ENCODE results near the gene FOXD2. TPM values are rescaled to one million over a fixed set of nuclear protein-coding genes. Genes with fewer than 3 reads are reported as not detected.

The FOXD2 gene
- 1.6 TPM in 2 replicates for total RNA-seq (2014; rRNA removed; shearing (Covaris generic); ENCODE audit: low replicate concordance)

GRCh38 chr1:47437447-47438164 lies at the start of gene FOXD2:
Gene FOXD2 (plus strand): TSS chr1:47438044. CDS start chr1:47438136, 92 bp downstream.
- peak; percentile 94 for DNase-seq (ENCODE audit: low read depth)
- in situ Hi-C loops (cut with HindIII; ENCODE audit: low pct_unique_long_range_greater_than_20kb, low sequenced_read_pairs): no loop called here

DNA sequence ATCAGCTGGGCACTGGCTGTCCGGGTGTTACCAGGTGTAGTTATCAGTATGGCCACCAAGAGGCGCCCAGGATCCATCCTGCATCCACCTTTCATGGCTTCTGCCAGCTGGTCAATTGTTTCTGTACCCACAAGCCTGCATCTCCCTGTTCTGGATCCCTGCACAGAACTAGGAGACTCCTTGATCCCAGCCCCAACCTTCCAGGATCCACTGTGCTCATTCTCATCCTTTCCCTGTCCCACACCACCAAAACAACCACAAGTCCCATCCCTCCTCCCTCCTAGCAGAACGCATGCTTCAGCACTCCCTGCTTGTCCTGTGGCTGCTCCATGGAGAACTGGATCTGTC lies 49.0 kb upstream of the FOXD2 start:
- DNase-seq (ENCODE audit: low read depth): peak; percentile 52
- in situ Hi-C loops (cut with HindIII; ENCODE audit: low pct_unique_long_range_greater_than_20kb, low sequenced_read_pairs): no loop called here

GRCh38 chr1:47389731-47390130 lies 48.1 kb upstream of the FOXD2 start:
- in situ Hi-C loops (cut with HindIII; ENCODE audit: low pct_unique_long_range_greater_than_20kb, low sequenced_read_pairs): no loop called here

DNA sequence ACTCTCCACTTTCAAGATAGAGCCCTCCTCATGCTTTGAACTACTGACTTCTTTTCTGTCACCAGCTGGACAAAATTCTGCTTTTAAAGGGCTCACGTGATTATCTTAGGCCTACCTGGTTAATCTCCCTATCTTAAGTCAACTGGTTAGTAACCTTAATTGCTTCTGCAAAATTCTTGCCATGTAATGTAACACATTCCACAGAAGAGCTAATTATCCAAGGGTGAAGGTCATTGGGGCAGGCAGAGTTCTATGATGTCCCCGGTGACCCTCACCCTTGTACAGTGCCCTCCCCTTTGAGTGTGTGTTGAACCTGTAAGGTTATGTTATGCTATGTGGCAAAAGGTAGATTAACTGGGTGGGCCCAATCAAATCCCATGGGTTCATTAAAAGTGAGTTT lies 47.0 kb upstream of the FOXD2 start:
- no peak for DNase-seq (ENCODE audit: low read depth)
- in situ Hi-C loops (cut with HindIII; ENCODE audit: low pct_unique_long_range_greater_than_20kb, low sequenced_read_pairs): no loop called here

More at GRCh38 chr1:47389731-47390130, 48.1 kb upstream of the FOXD2 start:
- no peak for DNase-seq (ENCODE audit: low read depth)

- DNase-seq (ENCODE audit: low read depth): no peak
- in situ Hi-C loops (cut with HindIII; ENCODE audit: low pct_unique_long_range_greater_than_20kb, low sequenced_read_pairs): no loop called here
These were observed 44.7 kb upstream of the FOXD2 start for GRCh38 chr1:47393141-47393540.

GRCh38 chr1:47395433-47395832 lies 42.4 kb upstream of the FOXD2 start:
- in situ Hi-C loops (cut with HindIII; ENCODE audit: low pct_unique_long_range_greater_than_20kb, low sequenced_read_pairs): no loop called here
- no peak for DNase-seq (ENCODE audit: low read depth)

DNA sequence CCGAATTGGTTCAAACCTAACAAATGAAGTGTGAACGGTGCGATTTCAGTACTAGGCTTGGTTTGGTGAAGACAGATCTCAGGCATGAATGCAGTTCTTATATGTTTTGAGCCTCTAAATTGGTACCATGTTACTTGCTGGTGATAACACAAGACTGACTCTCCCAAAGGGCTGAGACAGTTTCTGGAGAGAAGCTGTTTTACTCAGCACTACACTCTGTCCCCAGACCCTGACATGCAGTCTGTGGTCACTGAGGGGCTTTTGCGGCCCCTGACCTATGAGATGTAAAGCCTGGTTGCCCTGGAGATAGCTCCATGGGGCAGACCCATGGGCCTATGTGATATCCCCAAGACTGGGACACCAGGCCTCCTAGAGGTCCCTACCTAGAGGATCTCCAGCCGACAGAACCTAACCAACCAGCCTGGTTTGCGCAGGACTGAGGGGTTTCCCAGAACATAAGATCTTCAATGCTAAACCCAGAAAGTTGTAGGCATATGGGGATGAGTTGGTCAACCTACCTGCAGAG lies 41.1 kb upstream of the FOXD2 start:
- in situ Hi-C loops (cut with HindIII; ENCODE audit: low pct_unique_long_range_greater_than_20kb, low sequenced_read_pairs): no loop called here
- no peak for DNase-seq (ENCODE audit: low read depth)

DNA sequence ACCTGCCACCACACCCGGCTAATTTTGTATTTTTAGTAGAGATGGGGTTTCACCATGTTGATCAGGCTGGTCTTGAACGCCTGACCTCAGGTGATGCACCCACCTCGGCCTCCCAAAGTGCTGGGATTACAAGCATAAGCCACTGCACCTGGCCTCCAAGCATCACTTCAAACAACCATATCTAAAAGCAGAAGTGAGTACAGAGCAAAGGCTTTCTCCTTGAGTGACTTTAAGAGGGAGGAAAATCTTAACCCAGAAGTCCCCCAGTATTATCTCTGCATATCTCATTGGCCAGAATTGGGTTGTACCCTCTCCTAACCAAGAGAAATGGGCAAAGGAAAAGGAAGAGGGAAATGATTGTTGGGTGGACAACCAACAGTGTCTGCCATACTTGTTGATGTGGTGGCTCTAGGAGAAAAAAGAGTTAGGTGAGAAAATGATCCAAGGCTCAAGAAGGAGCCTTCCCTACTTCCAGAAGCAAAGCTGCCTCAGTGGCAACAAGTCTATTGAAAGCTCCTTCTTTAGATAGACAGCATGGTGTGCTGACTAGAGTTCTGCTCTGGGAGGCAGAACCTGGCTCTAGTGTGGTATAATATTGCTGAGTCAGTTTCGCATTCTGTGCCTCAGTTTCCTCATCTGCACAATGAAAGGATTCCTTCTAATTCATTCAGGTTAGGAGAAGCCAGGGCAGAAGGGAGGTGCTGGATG lies 38.6 kb upstream of the FOXD2 start:
- no peak for DNase-seq (ENCODE audit: low read depth)
- in situ Hi-C loops (cut with HindIII; ENCODE audit: low pct_unique_long_range_greater_than_20kb, low sequenced_read_pairs): no loop called here

- in situ Hi-C loops (cut with HindIII; ENCODE audit: low pct_unique_long_range_greater_than_20kb, low sequenced_read_pairs): no loop called here
- DNase-seq (ENCODE audit: low read depth): no peak
These were observed 38.0 kb upstream of the FOXD2 start for GRCh38 chr1:47399846-47400155.

DNA sequence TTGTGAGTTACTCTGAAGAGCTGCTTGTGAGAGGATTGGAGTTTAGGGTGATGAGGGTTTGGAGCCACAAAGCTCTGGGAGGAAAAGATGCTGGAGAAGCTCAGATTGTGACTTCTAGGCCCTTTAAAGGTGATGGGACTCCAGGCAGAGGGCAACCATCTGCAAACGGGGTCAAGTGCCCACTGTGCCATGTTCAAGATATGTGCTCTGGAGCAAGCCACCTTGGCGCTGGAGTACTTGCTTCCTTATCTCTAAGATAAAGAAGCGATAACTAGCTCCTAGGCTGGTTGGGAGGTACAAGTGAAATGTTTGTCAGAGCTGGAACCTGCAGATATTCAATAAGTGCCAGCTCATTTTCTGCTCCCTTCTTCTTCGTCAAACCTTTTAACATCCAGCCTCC lies 36.1 kb upstream of the FOXD2 start:
- in situ Hi-C loops (cut with HindIII; ENCODE audit: low pct_unique_long_range_greater_than_20kb, low sequenced_read_pairs): no loop called here
- no peak for DNase-seq (ENCODE audit: low read depth)

DNA sequence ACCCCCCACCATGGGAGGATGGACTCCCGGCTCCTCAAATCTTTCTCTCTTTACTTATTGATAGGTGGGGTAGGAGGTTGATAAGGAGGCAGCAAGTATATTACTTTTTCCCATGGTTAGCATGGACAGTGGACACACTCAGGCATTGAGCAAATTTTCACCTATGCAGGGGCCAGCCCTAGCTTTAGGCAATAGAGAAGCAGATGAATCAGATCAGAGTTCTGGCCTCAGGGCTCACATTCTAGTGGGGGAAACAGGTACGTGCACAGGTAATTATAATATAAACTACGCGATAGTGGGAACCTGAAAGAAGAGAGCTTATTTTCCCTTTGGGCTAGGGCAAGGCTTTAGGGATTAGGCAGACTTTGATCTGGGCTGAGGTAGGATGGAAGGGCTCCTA lies 35.3 kb upstream of the FOXD2 start:
- in situ Hi-C loops (cut with HindIII; ENCODE audit: low pct_unique_long_range_greater_than_20kb, low sequenced_read_pairs): no loop called here

GRCh38 chr1:47403321-47403910 lies 34.4 kb upstream of the FOXD2 start:
- in situ Hi-C loops (cut with HindIII; ENCODE audit: low pct_unique_long_range_greater_than_20kb, low sequenced_read_pairs): no loop called here
- no peak for DNase-seq (ENCODE audit: low read depth)

More for the DNA sequence above, 35.3 kb upstream of the FOXD2 start:
- DNase-seq (ENCODE audit: low read depth): no peak

DNA sequence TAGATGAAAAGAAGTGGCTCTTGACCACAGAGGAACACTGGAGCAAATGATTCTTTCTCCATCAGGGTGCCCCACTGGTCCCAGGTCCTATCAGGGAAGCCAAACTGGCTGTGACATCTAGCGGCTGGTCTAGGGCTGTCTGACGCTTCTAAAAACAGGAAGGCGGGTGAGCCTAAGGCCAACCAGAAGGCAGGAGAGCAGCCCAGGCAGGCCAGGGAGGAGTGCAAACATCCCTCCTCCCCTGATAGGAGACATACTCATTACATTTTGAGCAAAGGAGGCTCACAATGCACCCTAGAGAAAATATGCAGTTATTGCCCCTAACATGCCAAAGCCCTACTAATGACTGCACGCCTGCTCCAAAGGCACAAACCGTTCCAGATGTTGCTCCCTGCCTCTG lies 32.1 kb upstream of the FOXD2 start:
- no peak for DNase-seq (ENCODE audit: low read depth)
- in situ Hi-C loops (cut with HindIII; ENCODE audit: low pct_unique_long_range_greater_than_20kb, low sequenced_read_pairs): no loop called here

- in situ Hi-C loops (cut with HindIII; ENCODE audit: low pct_unique_long_range_greater_than_20kb, low sequenced_read_pairs): no loop called here
- DNase-seq (ENCODE audit: low read depth): no peak
These were observed 30.9 kb upstream of the FOXD2 start for GRCh38 chr1:47406966-47407365.

GRCh38 chr1:47407481-47407880 lies 30.4 kb upstream of the FOXD2 start:
- in situ Hi-C loops (cut with HindIII; ENCODE audit: low pct_unique_long_range_greater_than_20kb, low sequenced_read_pairs): no loop called here
- DNase-seq (ENCODE audit: low read depth): no peak

DNA sequence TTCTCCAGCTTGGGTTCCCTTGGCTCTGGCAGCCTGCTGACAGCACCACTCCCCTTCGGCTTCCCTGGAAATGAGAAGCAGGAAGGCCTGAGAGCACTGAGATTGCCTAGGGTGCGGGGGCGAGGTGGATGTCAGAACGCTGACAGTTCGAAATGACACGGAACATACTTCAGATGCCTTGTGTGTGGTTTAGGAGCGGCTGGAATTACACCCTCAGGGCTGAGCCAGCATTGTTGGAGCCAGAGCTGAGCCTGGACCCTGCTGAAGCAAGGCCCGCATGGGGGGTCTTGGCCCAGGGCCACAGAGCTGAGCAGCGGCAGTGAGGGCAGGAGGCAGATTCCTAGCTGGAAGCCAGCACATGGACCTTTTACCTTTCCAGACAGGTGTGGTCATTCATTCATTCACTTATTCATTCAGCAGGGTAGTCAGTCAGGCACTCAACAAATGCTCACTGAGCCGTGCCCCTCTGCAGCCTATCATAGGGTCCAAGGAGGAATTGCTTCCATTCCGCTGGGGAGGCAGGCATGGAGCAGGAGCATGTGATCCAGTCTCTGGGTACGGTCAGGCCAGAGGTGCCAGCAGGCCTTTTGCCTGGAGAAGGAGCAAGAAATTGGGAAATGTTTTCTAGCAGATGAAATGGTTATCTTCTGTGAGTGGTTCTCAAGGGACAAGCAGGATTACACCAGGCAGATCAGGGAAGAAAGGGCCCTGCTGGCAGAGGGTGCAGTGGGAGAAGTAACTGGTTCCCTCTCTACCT lies 28.4 kb upstream of the FOXD2 start:
- in situ Hi-C loops (cut with HindIII; ENCODE audit: low pct_unique_long_range_greater_than_20kb, low sequenced_read_pairs): no loop called here
- no peak for DNase-seq (ENCODE audit: low read depth)

- DNase-seq (ENCODE audit: low read depth): no peak
- in situ Hi-C loops (cut with HindIII; ENCODE audit: low pct_unique_long_range_greater_than_20kb, low sequenced_read_pairs): no loop called here
These were observed 27.8 kb upstream of the FOXD2 start for GRCh38 chr1:47410068-47410455.

- in situ Hi-C loops (cut with HindIII; ENCODE audit: low pct_unique_long_range_greater_than_20kb, low sequenced_read_pairs): no loop called here
- DNase-seq (ENCODE audit: low read depth): no peak
These were observed 26.4 kb upstream of the FOXD2 start for GRCh38 chr1:47411436-47411835.

GRCh38 chr1:47412437-47412836 lies 25.4 kb upstream of the FOXD2 start:
- in situ Hi-C loops (cut with HindIII; ENCODE audit: low pct_unique_long_range_greater_than_20kb, low sequenced_read_pairs): no loop called here
- no peak for DNase-seq (ENCODE audit: low read depth)
